Tibial nerve (tissue), 4 donors: ENCODE results near the gene ABHD5. TPM values are rescaled to one million over a fixed set of nuclear protein-coding genes. Genes with fewer than 3 reads are reported as not detected.
"Not testable (repeated sequence)": the region's sequence is repeated elsewhere in the genome, so short reads cannot be mapped to it uniquely, and the experiment has no call there.

ENCODE experiments used
- DNase-seq, 2 donors: peaks; one replicate each; pipeline ENCODE4 v3.0.0-alpha.2; 2019; ENCODE audit warnings: low spot score in 2 of 2
- H3K27ac ChIP-seq, 4 donors: fragments of 200-600 bp; sonication (generic) in 3 of 4; one replicate each; pipeline ENCODE4 v1.5.1; 2017 to 2019; ENCODE audit warnings: mild to moderate bottlenecking in 1 of 4
- H3K27me3 ChIP-seq, 2 donors: fragments of 200-600 bp; sonication (generic) in 1 of 2; one replicate each; pipeline versions ENCODE4 v1.5.1 to v1.6.0; 2017 to 2019
- H3K36me3 ChIP-seq, 3 donors: fragments of 200-600 bp; sonication (generic); one replicate each; pipeline ENCODE4 v1.5.1; 2018 to 2019
- H3K4me1 ChIP-seq, 4 donors: fragments of 200-600 bp; sonication (generic) in 3 of 4; one replicate each; pipeline ENCODE4 v1.5.1; 2017 to 2019
- H3K4me3 ChIP-seq, 4 donors: fragments of 200-600 bp; sonication (generic) in 3 of 4; one replicate each; pipeline ENCODE4 v1.5.1; 2017 to 2019; ENCODE audit warnings: mild to moderate bottlenecking in 1 of 4, moderate library complexity in 1 of 4
- H3K9me3 ChIP-seq, 4 donors: fragments of 200-600 bp; sonication (generic) in 3 of 4; one replicate each; pipeline ENCODE4 v1.5.1; 2017 to 2019
- EP300 ChIP-seq, 2 donors: sonication (generic); formaldehyde crosslinking; IDR thresholded peaks; one replicate each; pipeline ENCODE4 v1.6.1; 2017; ENCODE audit warnings: antibody characterized with exemption in 2 of 2, mild to moderate bottlenecking in 1 of 2
- POLR2A ChIP-seq, 2 donors: fragments of 450-650 bp; IDR thresholded peaks; one replicate each; pipeline ENCODE4 v1.6.1; 2017; ENCODE audit warnings: antibody characterized with exemption in 2 of 2, mild to moderate bottlenecking in 2 of 2, moderate library complexity in 2 of 2
- WGBS, 2 donors: methylation state at CpG; one replicate each; pipeline ENCODE4 v1.1.5; 2018; 5-methylcytosine and 5-hydroxymethylcytosine counted together
- total RNA-seq, 4 donors: library from RNA; depleted of rRNA; stranded (reverse); fragments of >200 nt; gene quantifications; one replicate each; pipeline ENCODE4 v1.1.0, GENCODE V29; 2016
- TF ChIP-seq, protein P1 (sequence below), 5 experiments: fragments of 200-600 bp in 3 of 5; fragments of 450-650 bp in 2 of 5; sonication (generic) in 3 of 5; IDR thresholded peaks; one replicate each; pipeline ENCODE4 v1.5.1; 2016 to 2019; ENCODE audit warnings: antibody characterized with exemption in 5 of 5, mild to moderate bottlenecking in 3 of 5, moderate library complexity in 2 of 5

The ABHD5 gene
- total RNA-seq, 4 donors from 2014 or later, result 21.6 to 29.7 (median 29.0) TPM

GRCh38 chr3:43670635-43671522 lies 19.9 kb upstream of the ABHD5 start:
- H3K4me3 ChIP-seq, result no peak overlapping the region
- no peaks in the 10 kb centered on the region for H3K4me1 ChIP-seq
- no peak for DNase-seq
- H3K27me3 ChIP-seq, result no peaks in the 10 kb centered on the region
- 89 to 93% methylated on average over 5 of the region's 5 CpGs for whole genome bisulfite sequencing, 2 donors
- no peaks in the 10 kb centered on the region for H3K36me3 ChIP-seq
- no peaks in the 10 kb centered on the region for H3K9me3 ChIP-seq
- no peak overlapping the region for H3K27ac ChIP-seq
- TF ChIP-seq POLR2A (IDR thresholded peaks at IDR 0.05) (no peak), EP300 (IDR thresholded peaks at IDR 0.05) (no peak)
- TF ChIP-seq, protein P1, sequence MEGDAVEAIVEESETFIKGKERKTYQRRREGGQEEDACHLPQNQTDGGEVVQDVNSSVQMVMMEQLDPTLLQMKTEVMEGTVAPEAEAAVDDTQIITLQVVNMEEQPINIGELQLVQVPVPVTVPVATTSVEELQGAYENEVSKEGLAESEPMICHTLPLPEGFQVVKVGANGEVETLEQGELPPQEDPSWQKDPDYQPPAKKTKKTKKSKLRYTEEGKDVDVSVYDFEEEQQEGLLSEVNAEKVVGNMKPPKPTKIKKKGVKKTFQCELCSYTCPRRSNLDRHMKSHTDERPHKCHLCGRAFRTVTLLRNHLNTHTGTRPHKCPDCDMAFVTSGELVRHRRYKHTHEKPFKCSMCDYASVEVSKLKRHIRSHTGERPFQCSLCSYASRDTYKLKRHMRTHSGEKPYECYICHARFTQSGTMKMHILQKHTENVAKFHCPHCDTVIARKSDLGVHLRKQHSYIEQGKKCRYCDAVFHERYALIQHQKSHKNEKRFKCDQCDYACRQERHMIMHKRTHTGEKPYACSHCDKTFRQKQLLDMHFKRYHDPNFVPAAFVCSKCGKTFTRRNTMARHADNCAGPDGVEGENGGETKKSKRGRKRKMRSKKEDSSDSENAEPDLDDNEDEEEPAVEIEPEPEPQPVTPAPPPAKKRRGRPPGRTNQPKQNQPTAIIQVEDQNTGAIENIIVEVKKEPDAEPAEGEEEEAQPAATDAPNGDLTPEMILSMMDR (IDR thresholded peaks at IDR 0.05), result no peak

- Histone ChIP-seq H3K36me3 (peaks cover 0 to 7% (median 0%) of the 10 kb centered on the region in 3 donors), H3K4me1 (no peaks in the 10 kb centered on the region), H3K27me3 (no peaks in the 10 kb centered on the region), H3K4me3 (no peak overlapping the region), H3K27ac (no peak overlapping the region), H3K9me3 (peaks cover 0 to 23% (median 0%) of the 10 kb centered on the region in 4 donors)
- WGBS, 2 donors, result 66 to 79% methylated on average over 3 of the region's 3 CpGs
- TF ChIP-seq, protein P1 (IDR thresholded peaks at IDR 0.05), result no peak
- TF ChIP-seq POLR2A (IDR thresholded peaks at IDR 0.05), result no peak
- TF ChIP-seq EP300 (IDR thresholded peaks at IDR 0.05), result no peak
- DNase-seq, result no peak
Observed at GRCh38 chr3:43674345-43675085, 16.2 kb upstream of the ABHD5 start.

DNA sequence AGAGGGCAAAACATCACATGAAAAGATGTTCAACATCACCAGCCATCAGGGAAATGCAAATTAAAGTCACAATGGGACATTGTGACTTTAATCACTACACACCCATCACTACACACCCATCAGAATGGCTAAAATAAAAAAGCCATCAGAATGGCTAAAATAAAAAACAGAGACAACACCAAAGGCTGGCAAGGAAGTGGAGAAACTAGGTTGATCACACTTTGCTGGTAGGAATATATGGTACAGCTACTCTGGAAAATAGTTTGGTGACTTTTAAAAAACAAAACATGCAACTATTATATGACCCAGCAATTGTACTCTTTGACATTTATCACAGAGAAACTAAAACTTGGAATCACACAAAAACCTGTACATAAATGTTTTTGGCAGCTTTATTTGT lies 15.1 kb upstream of the ABHD5 start:
- H3K9me3 ChIP-seq, result peaks cover 0 to 26% (median 0%) of the 10 kb centered on the region in 4 donors
- peaks cover 0 to 7% (median 0%) of the 10 kb centered on the region in 3 donors for H3K36me3 ChIP-seq
- no peaks in the 10 kb centered on the region for H3K27me3 ChIP-seq
- H3K4me3 ChIP-seq, result no peak overlapping the region
- TF ChIP-seq EP300 (IDR thresholded peaks at IDR 0.05), result no peak
- TF ChIP-seq, protein P1 (IDR thresholded peaks at IDR 0.05), result no peak
- TF ChIP-seq POLR2A (IDR thresholded peaks at IDR 0.05), result no peak
- H3K27ac ChIP-seq, result no peak overlapping the region
- H3K4me1 ChIP-seq, result no peaks in the 10 kb centered on the region
- no peak for DNase-seq

GRCh38 chr3:43676441-43676840 lies 14.3 kb upstream of the ABHD5 start:
- WGBS, 2 donors, result 70 to 75% methylated on average over 1 of the region's 1 CpG
- Histone ChIP-seq H3K4me1 (no peaks in the 10 kb centered on the region), H3K36me3 (peaks cover 0 to 7% (median 0%) of the 10 kb centered on the region in 3 donors), H3K27ac (no peak overlapping the region), H3K27me3 (no peaks in the 10 kb centered on the region), H3K9me3 (peaks cover 0 to 26% (median 0%) of the 10 kb centered on the region in 4 donors), H3K4me3 (no peak overlapping the region)
- DNase-seq, result no peak
- TF ChIP-seq POLR2A (IDR thresholded peaks at IDR 0.05) (no peak), EP300 (IDR thresholded peaks at IDR 0.05) (no peak)
- TF ChIP-seq, protein P1 (IDR thresholded peaks at IDR 0.05), result no peak

DNA sequence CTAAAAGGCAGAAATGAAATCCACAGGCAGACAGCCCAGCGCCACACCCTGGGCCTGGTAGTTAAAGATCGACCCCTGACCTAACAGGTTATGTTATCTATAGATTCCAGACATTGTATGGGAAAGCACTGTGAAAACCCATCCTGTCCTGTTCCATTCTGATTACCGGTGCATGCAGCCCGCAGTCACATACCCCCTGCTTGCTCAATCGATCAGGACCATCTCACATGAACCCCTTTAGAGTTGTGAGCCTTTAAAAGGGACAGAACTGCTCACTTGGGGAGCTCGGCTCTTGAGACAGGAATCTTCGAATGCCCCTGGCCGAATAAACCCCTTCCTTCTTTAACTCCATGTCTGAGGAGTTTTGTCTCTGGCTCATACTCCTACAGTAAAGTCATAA lies 12.4 kb upstream of the ABHD5 start:
- not testable (repeated sequence) for H3K4me3 ChIP-seq, H3K27me3 ChIP-seq, H3K4me1 ChIP-seq, H3K36me3 ChIP-seq, H3K27ac ChIP-seq, DNase-seq
- WGBS, 2 donors, result 93 to 98% methylated on average over 8 of the region's 8 CpGs
- peaks cover 0 to 35% (median 0%) of the 10 kb centered on the region in 4 donors for H3K9me3 ChIP-seq

DNA sequence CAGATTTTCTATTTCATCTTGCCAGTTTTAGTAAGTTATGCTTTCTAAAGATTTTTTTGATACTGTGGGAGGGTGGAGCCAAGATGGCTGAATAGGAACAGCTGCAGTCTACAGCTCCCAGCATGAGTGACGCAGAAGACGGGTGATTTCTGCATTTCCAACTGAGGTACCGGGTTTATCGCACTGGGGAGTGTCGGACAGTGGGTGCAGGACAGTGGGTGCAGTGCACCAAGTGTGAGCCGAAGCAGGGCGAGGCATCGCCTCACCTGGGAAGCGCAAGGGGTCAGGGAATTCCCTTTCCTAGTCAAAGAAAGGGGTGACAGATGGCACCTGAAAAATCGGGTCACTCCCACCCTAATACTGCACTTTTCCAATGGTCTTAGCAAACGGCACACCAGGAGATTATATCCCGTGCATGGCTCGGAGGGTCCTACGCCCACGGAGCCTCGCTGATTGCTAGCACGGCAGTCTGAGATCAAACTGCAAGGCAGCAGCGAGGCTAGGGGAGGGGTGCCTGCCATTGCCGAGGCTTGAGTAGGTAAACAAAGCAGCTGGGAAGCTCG lies 11.8 kb upstream of the ABHD5 start:
- H3K27me3 ChIP-seq, H3K27ac ChIP-seq, H3K36me3 ChIP-seq, H3K4me3 ChIP-seq, DNase-seq, H3K4me1 ChIP-seq: not testable (repeated sequence)
- H3K9me3 ChIP-seq, result peaks cover 0 to 37% (median 0%) of the 10 kb centered on the region in 4 donors
- 95% methylated on average over 20 of the region's 20 CpGs for WGBS, 2 donors

- DNase-seq, H3K27me3 ChIP-seq, H3K4me3 ChIP-seq, H3K4me1 ChIP-seq, H3K36me3 ChIP-seq, H3K27ac ChIP-seq: not testable (repeated sequence)
- WGBS, 2 donors, result 93 to 95% methylated on average over 4 of the region's 4 CpGs
- H3K9me3 ChIP-seq, result peaks cover 0 to 37% (median 0%) of the 10 kb centered on the region in 4 donors
Observed at GRCh38 chr3:43680857-43681256, 9.9 kb upstream of the ABHD5 start.
